CD1c-positive myeloid dendritic cell (primary cell): ENCODE measurements around the gene SLC25A13.

ENCODE experiments used
- DNase-seq: peaks from one replicate; pipeline ENCODE4 v3.0.0-alpha.2; 2016; ENCODE audit errors: extremely low spot score

The SLC25A13 gene

GRCh38 chr7:96093435-96093834 lies 228.5 kb downstream of the SLC25A13 start:
- DNase-seq, result no peak

- DNase-seq, result no peak
Measured at GRCh38 chr7:96090756-96091155, 231.1 kb downstream of the SLC25A13 start.

GRCh38 chr7:96089511-96089910 lies 232.4 kb downstream of the SLC25A13 start:
- DNase-seq, result no peak

DNA sequence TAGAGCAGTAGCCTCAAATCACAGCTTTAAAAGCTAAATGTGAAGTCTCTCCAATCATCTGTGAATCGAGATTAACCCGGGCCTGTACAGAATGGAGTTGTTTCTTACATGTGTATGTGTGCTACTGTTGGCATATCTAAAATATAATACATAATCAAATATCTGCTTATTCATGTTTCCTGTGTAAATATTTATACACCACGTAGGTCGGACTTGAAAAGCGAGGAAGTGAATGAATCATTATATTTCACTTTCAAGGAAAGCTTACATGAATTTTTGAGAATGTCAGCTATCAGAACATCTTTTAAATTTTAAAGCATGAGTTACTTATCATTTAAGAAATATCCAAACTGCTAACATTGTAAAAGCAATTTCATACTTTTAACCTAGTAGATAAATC lies 233.3 kb downstream of the SLC25A13 start:
- DNase-seq, result no peak

- no peak for DNase-seq
Measured at GRCh38 chr7:96085953-96086352, 235.9 kb downstream of the SLC25A13 start.

DNA sequence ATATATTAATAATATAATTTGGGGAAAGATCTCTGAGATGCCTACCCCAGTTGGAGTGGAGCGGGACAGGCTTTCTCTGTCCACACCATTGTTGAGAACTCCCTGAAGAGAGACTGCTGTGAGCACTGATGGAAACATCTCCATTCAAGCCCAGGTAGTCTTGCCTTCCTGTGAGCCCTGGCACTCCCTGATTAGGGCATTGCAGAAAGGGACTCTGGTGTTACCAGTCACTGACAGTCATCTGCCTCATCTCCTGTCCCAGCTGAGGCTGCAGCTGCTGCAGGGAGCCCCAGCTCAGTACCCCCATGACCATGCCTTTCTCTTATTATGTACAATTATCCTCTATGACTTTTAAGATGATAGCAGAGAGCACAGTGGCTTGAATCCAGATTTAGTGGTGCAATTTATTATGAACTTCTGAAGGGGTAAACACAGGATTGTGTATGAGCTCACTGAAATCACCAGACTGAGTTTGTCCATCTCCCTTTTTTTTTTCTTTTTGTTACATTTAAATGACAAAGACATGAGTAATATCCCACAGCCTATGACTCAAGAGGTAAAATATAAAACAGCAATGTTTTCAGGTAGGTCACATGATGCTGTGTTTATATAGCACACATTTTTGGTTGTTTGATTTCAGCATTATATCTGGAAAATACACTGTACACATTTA lies 236.9 kb downstream of the SLC25A13 start:
- DNase-seq, result no peak

GRCh38 chr7:96080027-96080426 lies 241.9 kb downstream of the SLC25A13 start:
- no peak for DNase-seq

DNA sequence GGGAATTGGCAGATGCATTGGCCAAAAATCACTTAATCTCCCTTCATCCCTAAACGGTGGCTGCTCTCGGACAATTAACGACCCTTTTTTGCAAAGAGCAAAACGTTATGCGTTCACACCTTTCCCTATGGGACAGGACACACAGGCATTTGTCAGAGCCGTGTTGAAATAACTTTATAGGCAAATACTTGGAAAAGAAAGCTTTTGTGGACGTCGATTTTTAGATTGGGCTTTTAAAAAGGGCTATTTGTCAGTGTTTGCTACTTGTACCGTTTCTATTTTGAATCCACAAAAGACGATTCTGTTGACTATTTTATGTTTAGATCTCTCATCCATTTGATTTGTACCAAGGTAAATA lies 245.6 kb downstream of the SLC25A13 start:
- no peak for DNase-seq

DNA sequence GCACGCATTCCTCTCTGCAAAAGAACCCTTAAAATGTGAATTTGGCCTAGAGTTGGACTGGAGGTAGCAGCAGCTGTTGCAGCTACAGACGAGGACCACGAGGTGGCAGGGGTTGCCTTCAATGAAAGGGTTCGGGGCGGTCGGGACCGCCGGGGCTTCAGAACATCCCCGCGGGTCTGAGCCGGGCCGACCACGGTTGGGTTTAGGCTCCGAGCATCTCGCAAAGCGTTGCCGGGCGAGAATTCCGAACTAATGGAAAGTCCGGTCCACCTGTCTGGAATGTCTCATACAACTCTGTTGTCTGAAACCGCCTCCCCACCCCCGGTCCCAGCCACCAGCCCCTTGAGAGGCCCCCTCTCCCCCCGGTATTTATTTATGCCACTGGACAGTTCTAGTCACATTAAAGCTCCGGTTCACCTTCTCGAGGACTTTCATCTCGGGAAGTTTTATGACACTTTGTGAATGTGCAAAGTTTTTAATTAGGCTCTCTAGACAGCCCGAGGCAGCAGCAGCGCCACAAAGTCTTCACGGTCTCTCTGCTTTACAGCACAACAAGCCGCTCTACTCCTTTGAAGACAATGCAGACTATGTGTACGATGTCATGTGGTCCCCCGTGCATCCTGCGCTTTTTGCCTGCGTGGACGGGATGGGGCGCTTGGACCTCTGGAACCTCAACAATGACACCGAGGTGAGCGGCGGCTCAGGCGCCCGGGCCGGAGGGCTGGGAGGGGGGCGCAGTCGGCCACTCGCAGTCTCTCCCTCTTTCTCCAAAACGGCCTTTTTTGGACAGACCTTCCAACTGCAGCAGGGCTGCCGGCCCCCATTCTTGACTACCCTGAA lies 246.2 kb downstream of the SLC25A13 start:
- peak; percentile 38 for DNase-seq

DNA sequence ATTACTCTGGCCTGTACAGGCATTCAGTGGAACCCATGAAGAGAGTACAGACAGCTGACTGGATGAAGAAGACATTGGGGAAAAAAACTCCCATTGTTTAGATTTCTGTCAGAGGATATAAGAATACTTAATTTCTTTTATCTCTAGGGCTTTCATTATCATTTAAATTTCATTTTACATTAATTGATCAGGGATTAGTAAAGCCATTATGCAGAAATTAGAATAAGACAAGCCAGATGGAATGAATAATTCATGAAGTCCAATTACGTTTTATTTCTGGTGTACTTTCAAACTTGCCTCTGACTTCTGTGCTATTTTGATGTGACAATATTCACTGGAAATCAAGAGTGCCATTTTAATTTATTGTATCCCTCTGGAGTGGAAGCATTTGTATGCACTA lies 247.0 kb downstream of the SLC25A13 start:
- DNase-seq, result no peak
